Kidney epithelial cell (primary cell): ENCODE measurements around the gene IFT74. TPM values are rescaled to one million over a fixed set of nuclear protein-coding genes. Genes with fewer than 3 reads are reported as not detected.
"Not testable (repeated sequence)": the region's sequence is repeated elsewhere in the genome, so short reads cannot be mapped to it uniquely, and the experiment has no call there.

ENCODE experiments used
- DNase-seq: peaks from one replicate; pipeline ENCODE4 v3.0.0-alpha.2; 2010; ENCODE audit warnings: low read depth
- H3K27me3 ChIP-seq: 2 replicates; pipeline ENCODE4 v1.6.0; 2011; ENCODE audit warnings: low read length; ENCODE audit not compliant: control insufficient read depth, insufficient read depth
- H3K36me3 ChIP-seq: 2 replicates; pipeline ENCODE4 v1.5.1; 2011; ENCODE audit warnings: low read length; ENCODE audit not compliant: control insufficient read depth, insufficient read depth
- H3K4me3 ChIP-seq: 2 replicates; pipeline ENCODE4 v1.5.1; 2011; ENCODE audit warnings: low read depth, mild to moderate bottlenecking, control low read depth, low read length
- total RNA-seq: library from RNA; depleted of rRNA; stranded (reverse); fragments of >200 nt; gene quantifications from 2 replicates; pipeline ENCODE4 v1.2.3, GENCODE V29; 2015
- TF ChIP-seq, protein P1 (sequence below): IDR thresholded peaks from 2 replicates; pipeline ENCODE4 v1.5.1; 2011; ENCODE audit warnings: mild to moderate bottlenecking, moderate library complexity, low read length, control low read depth, inconsistent platforms; ENCODE audit not compliant: insufficient read depth, poor library complexity, severe bottlenecking

Gene IFT74
- total RNA-seq, 1 donor from 2014 or later, result 17.5 TPM

DNA sequence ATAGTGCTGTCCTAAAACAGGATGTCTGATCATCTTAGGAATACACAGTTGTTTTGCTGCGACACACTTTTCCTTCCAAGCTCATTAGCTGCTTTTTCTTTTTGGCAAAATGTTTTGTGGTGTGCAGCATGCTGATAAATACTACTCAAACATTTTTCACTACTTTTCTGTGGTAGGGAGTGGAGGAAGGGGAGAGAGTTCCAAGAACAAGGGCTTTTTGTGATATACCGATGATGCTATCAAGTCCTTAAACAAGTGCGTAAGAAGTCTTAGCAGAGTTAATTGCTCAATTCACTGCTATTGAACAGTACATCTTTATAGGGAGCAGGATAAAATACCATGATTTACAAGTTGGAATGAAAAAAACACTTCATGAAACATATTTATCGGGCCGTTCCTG is 129.2 kb downstream of the IFT74 start:
- Histone ChIP-seq H3K36me3 (no peaks in the 10 kb centered on the region), H3K4me3 (no peak overlapping the region), H3K27me3 (no peaks in the 10 kb centered on the region)
- TF ChIP-seq, protein P1, sequence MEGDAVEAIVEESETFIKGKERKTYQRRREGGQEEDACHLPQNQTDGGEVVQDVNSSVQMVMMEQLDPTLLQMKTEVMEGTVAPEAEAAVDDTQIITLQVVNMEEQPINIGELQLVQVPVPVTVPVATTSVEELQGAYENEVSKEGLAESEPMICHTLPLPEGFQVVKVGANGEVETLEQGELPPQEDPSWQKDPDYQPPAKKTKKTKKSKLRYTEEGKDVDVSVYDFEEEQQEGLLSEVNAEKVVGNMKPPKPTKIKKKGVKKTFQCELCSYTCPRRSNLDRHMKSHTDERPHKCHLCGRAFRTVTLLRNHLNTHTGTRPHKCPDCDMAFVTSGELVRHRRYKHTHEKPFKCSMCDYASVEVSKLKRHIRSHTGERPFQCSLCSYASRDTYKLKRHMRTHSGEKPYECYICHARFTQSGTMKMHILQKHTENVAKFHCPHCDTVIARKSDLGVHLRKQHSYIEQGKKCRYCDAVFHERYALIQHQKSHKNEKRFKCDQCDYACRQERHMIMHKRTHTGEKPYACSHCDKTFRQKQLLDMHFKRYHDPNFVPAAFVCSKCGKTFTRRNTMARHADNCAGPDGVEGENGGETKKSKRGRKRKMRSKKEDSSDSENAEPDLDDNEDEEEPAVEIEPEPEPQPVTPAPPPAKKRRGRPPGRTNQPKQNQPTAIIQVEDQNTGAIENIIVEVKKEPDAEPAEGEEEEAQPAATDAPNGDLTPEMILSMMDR, result no peak
- DNase-seq, result no peak

DNA sequence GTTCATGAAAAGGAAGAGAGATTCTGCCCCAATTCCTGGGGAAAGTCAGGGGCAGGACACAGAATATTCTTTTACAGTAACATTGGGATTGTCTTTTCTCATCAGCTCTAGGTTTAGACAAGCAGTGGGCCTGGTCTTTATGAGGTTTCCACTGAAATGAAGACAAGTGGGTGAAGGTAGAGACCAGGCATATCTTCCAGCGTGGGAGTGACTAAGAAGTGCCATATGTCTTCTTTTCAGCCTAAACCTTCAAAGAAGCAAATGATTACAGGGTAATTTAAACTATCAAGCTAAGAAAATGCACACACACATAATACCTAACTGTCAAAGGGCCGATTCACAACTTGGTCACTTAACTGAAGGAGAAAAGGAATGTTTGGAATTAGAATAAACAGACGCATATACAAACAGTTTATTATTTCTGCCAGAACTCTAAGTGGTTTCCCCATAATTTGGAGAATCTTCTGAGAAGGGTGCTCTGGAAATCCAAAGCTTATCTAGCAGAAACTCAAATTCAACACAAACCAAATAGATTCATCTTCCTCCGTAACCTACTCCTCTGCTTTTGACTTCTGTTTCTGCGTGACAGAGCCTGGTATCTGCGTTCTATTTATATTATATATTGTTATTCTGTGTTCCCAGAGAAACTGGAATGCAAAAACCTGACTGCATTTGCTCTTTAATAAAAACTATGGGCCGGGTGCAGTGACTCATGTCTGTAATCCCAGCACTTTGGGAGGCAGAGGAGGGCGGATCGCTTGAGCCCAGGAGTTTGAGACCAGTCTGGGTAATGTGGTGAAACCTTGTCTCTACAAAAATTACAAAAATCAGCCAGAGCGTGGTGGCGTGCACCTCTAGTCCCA is 130.8 kb downstream of the IFT74 start:
- Histone ChIP-seq H3K4me3 (no peak overlapping the region), H3K27me3 (no peaks in the 10 kb centered on the region), H3K36me3 (no peaks in the 10 kb centered on the region)
- TF ChIP-seq, protein P1, result no peak
- no peak for DNase-seq

DNA sequence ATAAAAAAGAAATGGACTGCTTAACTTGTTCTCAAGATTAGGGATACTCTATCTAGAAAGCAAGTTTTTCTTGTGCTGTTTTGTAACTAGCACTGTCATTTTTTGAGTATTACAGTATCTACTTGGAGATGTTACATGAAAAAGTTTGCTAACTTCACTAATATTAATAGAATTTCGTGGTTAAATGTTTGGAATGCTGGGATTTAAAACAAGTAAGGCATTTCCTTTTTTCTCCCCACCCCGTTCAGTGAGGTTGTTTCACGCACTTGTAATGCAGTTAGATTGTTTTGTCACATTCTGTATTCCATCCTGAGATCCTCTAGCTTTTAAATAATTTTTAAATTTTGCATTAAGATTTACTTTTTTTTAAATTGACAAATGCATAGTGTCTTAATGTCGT is 132.8 kb downstream of the IFT74 start:
- Histone ChIP-seq H3K4me3 (no peak overlapping the region), H3K36me3 (no peaks in the 10 kb centered on the region), H3K27me3 (no peaks in the 10 kb centered on the region)
- TF ChIP-seq, protein P1, result no peak
- DNase-seq, result no peak

DNA sequence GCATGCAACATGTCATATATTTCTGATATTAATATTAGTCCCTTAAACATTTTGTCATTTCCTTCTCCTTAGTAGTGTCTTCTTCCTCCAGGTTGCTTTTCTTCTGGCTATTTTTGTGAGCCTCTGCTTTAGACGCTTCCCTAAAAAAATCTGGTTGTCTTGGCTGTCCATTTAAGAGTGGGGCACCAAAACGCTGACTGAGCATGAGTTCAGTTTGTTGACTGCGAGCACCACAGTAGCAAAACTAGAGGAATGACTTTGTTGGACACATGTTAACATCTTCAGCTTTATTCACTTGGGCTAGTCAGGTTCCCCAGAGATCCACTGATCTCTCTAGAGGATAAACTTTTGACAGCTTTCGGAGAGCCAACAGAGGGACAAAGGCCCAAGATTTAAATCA is 133.5 kb downstream of the IFT74 start:
- TF ChIP-seq, protein P1, result no peak
- Histone ChIP-seq H3K36me3 (no peaks in the 10 kb centered on the region), H3K4me3 (no peak overlapping the region), H3K27me3 (no peaks in the 10 kb centered on the region)
- DNase-seq, result no peak

DNA sequence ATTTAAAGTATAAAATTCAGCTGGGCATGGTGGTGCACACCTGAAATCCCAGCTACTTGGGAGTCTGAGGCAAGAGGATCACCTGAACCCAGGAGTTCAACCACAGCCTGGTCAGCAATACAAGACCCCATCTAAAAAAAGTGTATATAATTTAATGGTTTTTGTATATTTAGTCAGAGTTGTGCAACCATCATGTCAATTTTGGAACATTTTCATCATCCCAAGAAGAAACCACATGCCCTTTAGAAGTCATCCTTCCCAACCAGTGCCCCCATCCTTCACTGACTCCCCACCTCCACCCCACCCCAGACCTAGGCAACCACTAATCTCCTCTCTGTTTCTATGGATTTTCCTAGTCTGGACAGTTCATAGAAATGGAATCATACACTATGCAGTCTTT is 134.0 kb downstream of the IFT74 start:
- no peak for DNase-seq
- H3K27me3 ChIP-seq, result no peaks in the 10 kb centered on the region
- no peaks in the 10 kb centered on the region for H3K36me3 ChIP-seq
- TF ChIP-seq, protein P1, result no peak
- H3K4me3 ChIP-seq, result no peak overlapping the region

DNA sequence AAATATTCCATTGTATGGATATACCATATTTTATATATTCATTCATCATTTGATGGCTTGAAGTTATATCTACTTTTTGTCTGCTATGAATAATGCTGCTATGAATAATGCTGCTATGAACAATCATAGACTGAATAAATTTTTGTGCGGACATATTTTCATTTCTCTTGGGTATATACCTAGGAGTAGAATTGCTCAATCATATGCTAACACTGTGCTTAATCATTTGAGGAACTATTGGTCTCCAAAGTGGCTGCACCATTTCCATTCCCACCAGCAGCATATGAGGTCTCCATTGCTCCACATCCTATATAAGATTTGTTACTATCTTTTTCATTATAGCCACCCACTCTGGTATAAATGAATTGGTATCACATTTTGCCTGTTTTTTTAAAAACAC is 134.5 kb downstream of the IFT74 start:
- Histone ChIP-seq H3K36me3 (no peaks in the 10 kb centered on the region), H3K4me3 (no peak overlapping the region), H3K27me3 (no peaks in the 10 kb centered on the region)
- TF ChIP-seq, protein P1, result no peak
- no peak for DNase-seq

DNA sequence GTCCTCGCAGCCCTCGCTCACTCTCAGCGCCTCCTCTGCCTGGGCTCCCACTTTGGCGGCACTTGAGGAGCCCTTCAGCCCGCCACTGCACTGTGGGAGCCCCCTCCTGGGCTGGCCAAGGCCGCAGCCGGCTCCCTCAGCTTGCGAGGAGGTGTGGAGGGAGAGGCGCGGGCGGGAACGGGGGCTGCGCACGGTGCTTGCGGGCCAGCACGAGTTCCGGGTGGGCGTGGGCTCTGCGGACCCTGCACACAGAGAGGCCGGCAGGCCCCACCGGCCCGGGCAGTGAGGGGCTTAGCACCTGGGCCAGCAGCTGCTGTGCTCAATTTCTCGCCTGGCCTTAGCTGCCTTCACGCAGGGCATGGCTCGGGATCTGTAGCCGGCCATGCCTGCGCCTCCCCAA is 136.3 kb downstream of the IFT74 start:
- H3K36me3 ChIP-seq, DNase-seq: not testable (repeated sequence)

DNA sequence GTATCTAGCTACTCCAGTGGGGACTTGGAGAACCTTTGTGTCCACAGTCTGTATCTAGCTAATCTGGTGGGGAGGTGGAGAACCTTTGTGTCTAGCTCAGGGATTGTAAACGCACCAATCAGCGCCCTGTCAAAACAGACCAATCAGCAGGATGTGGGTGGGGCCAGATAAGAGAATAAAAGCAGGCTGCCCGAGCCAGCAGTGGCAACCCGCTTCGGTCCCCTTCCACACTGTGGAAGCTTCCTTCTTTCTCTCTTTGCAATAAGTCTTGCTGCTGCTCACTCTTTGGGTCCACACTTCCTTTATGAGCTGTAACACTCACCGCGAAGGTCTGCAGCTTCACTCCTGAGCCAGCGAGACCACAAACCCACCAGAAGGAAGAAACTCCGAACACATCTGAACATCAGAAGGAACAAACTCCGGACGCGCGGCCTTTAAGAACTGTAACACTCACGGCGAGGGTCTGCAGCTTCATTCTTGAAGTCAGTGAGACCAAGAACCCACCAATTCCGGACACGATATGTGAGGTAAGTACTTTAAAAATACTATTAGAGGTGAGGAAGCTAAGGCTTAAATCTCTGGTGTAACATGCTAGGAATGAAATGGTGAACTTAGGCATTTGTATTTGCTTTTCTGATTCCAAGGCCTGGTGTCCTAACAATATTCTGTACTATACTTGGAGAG is 137.3 kb downstream of the IFT74 start:
- not testable (repeated sequence) for H3K36me3 ChIP-seq, DNase-seq, H3K27me3 ChIP-seq, H3K4me3 ChIP-seq

More for the DNA sequence above, 136.3 kb downstream of the IFT74 start:
- not testable (repeated sequence) for H3K27me3 ChIP-seq, H3K4me3 ChIP-seq
